EH (cell line): ENCODE results near the gene YARS2.
"Not testable (repeated sequence)": the region's sequence is repeated elsewhere in the genome, so short reads cannot be mapped to it uniquely, and the experiment has no call there.

Experiments used
- DNase-seq: peaks from one replicate; pipeline ENCODE4 v3.0.0-alpha.2; 2015; ENCODE audit warnings: low read depth

YARS2 gene

DNA sequence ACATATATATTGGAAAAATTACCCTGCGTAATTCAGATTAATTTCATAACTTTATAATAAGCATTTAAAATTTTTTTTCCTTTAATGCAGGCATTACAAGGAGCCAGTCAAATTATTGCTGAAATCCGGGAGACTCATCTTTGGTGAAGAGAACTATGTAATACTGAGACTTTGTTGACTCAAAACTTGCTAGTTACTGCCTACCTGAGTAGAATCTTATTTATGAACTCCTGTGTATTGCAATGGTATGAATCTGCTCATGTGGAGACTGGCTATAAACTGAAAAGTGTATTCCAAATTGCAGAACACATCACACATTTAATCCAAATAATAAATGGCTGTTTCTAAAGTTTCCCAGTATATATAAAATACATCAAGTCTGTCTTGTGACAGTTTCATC lies 12.4 kb downstream of the YARS2 start:
- no peak for DNase-seq

DNA sequence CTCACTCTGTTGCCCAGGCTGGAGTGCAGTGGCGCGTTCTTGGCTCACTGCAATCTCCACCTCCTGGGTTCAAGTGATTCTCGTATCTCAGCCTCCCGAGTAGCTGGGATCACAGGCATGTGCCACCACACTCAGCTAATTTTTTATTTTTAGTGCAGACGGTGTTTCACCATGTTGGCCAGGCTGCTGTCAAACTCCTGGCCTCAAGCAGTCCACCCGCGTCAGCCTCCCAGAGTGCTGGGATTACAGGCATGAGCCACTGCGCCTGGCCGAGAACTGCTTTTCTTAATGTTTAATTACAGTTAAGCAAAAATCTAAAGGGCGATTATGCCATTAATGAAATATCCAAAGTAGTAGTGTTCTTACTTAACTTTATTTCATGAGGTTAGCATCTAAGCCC lies 13.6 kb downstream of the YARS2 start:
- no peak for DNase-seq

DNA sequence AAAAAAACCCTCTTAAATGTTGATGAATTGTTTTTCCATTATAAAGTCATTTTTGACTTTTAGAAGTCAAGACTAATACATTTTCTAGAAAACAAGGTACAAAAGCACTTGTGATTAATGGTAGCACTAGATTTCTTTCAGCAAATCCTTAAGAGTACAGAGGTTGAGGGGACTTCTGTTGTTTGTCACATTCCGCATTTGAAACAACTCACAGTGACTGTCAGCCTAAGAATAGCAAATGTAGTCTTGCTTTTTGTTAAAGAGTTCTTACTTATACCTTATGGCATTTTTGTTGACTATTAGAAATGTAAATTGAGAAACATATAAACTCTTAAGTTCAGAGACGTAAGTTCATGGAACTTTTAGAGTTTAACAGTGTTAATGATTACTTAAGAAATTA lies 16.4 kb downstream of the YARS2 start:
- no peak for DNase-seq

DNA sequence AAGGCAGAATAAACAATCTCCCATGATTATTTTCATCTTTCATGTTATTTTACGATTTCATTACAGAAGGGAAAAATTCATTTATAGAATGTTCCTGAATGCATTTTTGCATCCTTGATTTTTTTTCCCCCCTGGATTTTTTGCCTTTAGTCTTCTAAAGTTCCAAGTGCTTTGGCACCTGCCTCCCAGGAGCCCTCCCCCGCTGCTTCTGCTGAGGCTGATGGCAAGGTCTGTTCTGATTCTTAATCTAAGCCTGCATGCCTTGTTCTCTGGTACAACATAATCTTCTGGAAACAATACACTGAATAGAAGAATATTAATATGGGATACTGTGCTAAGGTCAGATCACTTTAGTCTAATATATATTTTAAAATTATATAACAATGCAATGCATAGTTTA lies 18.0 kb downstream of the YARS2 start:
- DNase-seq: no peak

DNA sequence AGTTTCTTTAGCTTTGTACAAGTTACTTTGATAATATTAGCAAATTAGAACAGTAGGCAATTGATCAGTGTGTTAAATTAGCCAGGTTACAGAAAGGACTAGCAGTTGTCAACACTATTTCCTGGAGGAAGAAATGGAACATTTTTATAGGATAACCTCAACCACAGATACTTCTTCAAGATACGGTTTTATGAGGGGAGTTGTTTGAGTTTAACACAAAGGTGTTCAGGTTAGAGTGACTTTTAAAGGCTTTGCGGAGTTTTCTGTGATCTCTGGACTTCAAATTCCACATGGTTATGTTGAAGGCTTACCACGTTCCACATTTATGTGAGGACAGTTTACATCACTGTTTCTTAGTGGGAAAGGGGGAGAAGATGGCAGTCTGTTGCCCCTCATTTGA lies 19.3 kb downstream of the YARS2 start:
- DNase-seq: no peak

DNA sequence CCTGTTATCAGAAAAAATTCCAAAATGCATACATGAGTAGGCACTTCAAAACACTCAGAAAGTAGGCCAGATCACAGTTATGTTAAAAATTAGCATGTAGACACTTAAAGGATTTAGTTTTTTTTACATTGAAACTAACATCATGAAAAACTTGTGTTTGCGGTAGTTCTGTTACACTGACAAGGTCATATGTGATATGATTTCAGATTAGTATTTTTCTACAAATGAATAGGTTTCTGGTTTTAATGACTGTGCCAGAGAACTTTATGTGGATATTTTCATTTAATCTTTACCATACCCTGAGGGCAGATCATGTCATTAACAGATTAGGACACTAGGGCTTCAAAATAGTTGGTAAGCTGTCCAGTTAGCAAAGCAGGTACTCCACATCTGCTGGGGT lies 20.7 kb downstream of the YARS2 start:
- DNase-seq: no peak

DNA sequence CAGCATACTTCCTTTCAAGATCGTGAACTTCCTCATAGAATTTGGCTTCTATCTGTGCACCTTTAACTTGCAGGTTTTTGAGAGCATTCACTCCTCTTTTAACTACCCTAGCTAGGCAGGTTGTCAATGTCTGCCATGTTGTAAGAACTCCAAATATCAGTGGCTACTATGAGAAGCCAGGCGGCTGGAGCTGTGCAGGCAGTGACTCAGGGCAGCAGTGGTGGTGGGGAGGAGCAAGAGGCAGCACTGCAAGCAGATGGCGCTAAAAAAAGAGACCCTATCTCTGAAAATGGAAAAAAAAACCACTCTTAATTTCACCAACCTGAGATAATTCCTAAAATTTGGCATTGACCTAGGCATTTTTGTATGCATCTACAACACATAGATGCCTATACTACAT lies 28.5 kb downstream of the YARS2 start:
- no peak for DNase-seq

DNA sequence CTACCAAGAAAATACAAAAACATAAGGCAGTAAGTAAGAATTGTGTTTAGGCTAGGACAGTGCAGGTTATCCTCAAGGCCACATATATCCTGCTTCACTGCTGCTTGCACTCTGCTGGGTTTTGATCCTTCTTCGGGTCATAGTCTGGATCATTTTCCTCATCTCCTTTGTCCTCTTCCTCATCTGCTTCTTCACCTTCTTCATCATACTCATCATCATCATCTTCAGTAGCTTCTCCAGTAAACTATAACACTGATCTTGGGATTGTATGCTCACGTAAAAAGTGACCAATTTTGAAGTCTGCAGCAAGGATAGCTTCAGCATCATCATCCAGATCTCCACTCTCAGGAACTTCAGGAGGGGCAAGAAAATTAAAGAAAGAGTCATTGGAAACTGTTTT lies 29.4 kb downstream of the YARS2 start:
- no peak for DNase-seq

DNA sequence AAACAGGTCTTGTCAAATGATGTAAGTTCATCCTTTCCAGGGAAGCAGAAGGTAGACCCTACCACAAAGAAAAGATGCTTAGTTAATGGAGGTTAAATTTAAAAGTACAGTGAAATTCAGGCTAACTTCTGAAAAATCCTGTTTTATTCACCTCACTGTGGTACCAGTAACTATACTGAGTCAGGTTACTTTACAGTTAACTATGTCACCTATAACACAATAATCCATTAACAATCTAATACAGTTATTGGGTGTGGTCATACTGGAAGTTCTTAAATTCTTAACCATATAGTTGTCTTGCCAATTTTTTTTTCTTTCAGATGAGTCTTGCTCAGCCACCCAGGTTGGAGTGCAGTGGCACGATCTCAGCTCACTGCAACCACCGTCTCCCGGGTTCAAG lies 30.4 kb downstream of the YARS2 start:
- not testable (repeated sequence) for DNase-seq

DNA sequence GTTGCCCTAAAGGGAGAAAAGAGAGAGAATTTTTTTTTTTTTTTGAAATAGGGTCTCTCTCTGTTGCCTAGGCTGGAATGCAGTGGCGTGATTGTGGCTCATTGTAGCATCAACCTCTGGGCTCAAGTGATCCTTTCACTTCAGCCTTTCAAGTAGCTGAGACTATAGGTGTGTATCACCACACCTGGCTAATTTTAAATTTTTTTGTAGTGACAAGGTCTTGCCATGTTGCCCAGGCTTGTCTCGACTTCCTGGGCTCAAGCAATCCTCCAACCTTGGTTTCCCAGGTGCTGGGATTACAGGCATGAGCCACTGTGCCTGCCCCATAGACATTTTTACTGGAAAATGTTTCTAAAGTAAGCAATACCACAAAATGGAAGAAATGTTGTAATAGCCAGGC lies 36.8 kb downstream of the YARS2 start:
- DNase-seq: no peak

DNA sequence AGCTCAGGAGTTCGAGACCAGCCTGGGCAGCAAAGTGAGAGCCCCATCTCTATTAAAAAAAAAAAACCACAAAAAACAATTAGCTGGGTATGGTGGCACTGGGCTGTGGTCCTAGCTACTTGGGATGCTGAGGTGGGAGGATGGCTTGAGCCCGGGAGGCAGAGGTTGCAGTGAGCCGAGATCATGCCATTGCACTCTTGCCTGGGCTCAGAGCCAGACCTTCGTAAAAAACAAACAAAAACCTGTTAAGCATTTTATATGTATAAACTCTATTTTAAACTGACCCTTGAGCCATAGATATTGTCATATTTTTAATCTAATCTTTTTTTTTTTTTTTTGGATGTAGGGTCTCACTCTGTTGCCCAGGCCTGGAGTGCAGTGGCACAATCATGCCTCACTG lies 40.9 kb downstream of the YARS2 start:
- no peak for DNase-seq

DNA sequence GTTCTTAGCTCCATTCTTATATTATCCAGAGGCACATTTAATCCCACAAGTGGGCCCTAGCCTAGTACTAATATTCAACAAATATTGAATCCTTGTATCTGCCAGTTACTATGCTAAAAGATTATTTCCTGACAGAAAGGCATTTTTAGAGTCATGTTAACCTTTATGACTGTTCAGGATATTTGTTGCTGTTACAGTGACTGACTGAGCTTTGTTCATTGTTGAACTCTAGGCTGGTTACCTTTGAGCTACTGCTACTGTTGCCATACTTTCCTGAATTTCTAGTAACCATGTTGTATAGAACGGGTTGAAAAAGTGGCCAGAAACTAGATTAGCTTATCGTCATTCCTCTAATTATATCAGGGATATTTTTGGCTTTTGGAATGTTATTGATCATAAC lies 46.8 kb downstream of the YARS2 start:
- no peak for DNase-seq

DNA sequence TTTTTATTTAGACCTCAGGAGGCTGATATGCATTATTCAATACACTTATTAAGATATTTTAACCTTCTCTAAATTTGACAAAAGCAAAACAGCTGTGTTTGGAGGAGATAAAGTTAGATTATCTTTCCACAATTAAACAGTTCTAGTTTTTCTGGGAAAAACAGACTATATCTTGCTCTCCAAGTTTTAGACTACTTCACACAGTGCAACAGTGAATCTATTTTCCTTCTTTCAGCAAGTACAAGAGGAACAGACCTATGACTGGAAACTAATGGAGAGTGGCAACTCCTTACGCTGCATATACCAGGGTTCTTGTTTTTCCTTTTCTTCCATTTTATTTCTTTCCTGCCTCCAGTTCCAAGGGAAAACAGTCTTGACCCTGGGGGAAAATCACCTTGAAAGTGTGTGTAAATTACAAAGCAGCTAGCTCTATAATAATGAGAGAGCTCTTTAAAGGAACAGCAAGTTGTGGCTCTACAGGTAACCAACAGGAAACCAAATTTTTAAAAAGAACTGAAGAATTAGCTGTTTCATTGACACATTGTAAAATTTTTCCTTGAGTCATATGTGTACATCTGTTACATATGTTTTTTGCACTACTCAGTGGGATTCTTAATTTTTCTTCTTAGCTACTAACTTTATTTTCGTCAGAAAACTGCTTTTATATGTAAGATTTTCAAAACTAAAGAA lies 49.2 kb downstream of the YARS2 start:
- DNase-seq: no peak

DNA sequence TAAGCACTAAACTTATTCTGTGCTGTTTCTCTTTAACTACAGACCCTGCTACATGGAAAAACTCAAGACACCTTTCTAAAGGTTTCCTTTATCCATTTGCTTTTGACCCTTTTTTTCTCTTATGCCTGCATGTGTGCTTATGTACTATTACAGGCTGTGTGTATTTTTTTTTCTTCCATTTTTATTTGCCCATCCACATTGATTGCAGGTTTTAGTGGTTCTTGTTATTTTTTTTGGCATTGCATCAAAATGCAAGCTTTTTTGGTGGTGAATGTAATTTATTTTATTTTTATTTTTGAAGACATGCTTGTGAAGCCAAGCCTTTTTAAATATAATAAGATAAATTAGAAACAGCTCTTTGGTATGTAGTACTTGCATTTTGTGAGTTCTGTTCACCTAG lies 49.9 kb downstream of the YARS2 start:
- DNase-seq: no peak

DNA sequence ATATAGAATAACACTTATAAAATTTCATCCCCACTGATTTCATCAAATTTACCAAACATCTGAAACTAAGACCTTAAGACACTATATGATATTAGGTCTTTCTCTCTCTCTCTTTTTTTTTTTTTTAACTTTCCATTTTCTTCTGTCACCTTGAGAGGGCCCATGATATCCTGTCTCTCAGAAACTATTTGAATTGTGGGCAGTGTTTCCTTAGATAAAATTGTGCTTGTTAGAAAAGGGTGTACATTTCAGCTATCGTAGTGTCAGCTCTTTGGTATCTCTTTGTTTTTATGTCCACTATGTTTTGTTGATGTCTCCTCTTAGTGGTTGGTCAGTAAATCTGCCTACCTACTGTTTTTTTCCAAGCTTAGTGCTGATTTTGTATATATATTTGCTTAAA lies 52.8 kb downstream of the YARS2 start:
- DNase-seq: no peak

DNA sequence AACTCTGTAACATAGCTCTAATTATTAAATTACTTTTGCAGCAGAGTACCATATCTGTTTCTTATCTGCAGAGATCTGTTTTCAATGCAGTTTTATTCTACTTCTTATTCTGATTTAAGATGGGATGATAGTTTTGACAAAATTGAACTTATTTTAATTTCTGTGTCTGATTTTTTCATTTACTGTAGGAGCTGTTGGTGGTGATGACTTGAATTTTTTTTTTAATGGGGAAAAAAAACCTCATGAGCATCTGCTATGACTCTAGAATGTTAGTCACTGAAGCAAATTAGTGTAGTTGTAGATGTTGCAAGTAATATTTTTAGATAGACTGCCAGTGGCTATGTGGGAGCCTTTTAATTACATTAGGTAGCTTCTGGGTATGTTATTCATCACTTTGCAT lies 53.2 kb downstream of the YARS2 start:
- DNase-seq: peak; percentile 38

DNA sequence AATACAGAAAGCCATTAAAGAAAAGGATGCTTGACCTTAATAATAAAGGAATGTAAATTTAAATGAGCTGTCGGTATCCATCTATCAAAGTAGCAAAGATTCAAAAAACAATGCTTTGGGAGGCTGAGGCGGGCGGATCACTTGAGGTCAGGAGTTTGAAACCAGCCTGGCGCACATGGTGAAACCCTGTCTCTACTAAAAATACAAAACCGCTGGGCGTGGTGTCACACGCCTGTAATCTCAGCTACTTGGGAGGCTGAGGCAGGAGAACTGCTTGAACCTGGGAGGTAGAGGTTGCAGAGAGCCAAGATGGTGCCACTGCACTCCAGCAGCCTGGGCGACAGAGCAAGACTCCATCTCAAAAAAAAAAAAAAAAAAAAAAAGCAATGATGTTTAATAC lies 56.3 kb downstream of the YARS2 start:
- DNase-seq: not testable (repeated sequence)

DNA sequence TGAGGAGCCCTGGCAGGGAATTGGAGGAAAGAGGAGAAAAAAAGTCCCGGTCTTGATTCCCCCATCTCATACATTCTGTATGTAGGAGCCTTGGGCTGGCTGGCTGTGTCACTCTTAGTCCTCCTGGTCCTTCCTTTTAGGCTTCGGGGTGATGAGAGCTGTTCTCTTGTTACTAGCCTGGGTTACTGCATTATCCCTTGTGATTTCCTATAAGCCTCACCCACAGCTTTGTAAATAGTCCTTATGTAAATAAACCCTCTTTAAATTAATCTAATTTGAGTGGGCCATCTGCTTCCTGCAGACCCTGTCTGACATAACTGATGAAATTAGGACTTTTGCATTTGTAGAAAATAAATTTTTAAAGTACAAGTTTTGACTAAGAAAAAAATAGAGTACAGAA lies 57.4 kb downstream of the YARS2 start:
- no peak for DNase-seq

DNA sequence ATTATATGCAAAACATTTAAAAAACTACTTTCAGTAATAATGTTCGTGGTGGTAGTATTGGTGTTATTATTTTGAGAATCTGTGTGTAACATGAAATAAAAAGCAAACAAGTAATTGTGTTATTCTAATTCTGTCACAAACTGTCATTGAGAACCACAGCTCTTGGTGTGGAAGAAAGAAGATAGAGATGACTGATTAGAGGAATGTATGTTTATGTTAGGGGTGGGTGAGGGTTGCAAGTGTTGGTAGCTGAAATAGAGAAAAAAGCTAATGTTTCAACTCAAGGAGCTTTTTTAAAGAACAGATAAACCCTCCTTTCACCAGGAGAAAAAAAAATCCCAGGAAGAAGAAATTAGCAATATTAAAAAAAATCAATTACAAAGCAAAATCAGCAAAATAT lies 58.3 kb downstream of the YARS2 start:
- no peak for DNase-seq
